ENCODE results near the gene COL23A1.

COL23A1 gene

GRCh38 chr5:178368716-178369300, 221.4 kb downstream of the COL23A1 start:
- no peak for DNase-seq

- peak; percentile 31 for DNase-seq
These were observed 221.9 kb downstream of the COL23A1 start for GRCh38 chr5:178368274-178368673.

GRCh38 chr5:178367736-178368120, 222.5 kb downstream of the COL23A1 start:
- no peak for DNase-seq

GRCh38 chr5:178366998-178367735, 223.0 kb downstream of the COL23A1 start:
- no peak for DNase-seq

GRCh38 chr5:178365501-178366440, 224.4 kb downstream of the COL23A1 start:
- DNase-seq, result no peak

- no peak for DNase-seq
These were observed 225.9 kb downstream of the COL23A1 start for GRCh38 chr5:178364326-178364675.

GRCh38 chr5:178363501-178364325, 226.5 kb downstream of the COL23A1 start:
- no peak for DNase-seq

- no peak for DNase-seq
These were observed 228.3 kb downstream of the COL23A1 start for GRCh38 chr5:178361657-178362445.

GRCh38 chr5:178360926-178361235, 229.3 kb downstream of the COL23A1 start:
- no peak for DNase-seq

- no peak for DNase-seq
These were observed 229.8 kb downstream of the COL23A1 start for GRCh38 chr5:178360222-178360925.

GRCh38 chr5:178359738-178360137, 230.5 kb downstream of the COL23A1 start:
- DNase-seq, result no peak

- no peak for DNase-seq
These were observed 232.5 kb downstream of the COL23A1 start for GRCh38 chr5:178357678-178358077.

GRCh38 chr5:178357121-178357521, 233.1 kb downstream of the COL23A1 start:
- no peak for DNase-seq

- DNase-seq, result no peak
These were observed 233.7 kb downstream of the COL23A1 start for GRCh38 chr5:178356431-178356872.

GRCh38 chr5:178355671-178356070, 234.5 kb downstream of the COL23A1 start:
- no peak for DNase-seq

- DNase-seq, result no peak
These were observed 236.7 kb downstream of the COL23A1 start for GRCh38 chr5:178353461-178353860.

GRCh38 chr5:178352035-178352349, 238.2 kb downstream of the COL23A1 start:
- no peak for DNase-seq

GRCh38 chr5:178351221-178352034, 238.8 kb downstream of the COL23A1 start:
- no peak for DNase-seq

- no peak for DNase-seq
These were observed 239.6 kb downstream of the COL23A1 start for GRCh38 chr5:178350361-178351220.
